ENCODE results near the gene NEDD4. TPM values are rescaled to one million over a fixed set of nuclear protein-coding genes. Genes with fewer than 3 reads are reported as not detected.
A peak's percentile ranks its signal among the peaks of the same experiment; 100 is the strongest.
"Not testable (repeated sequence)": the region's sequence is repeated elsewhere in the genome, so short reads cannot be mapped to it uniquely, and the experiment has no call there.

The NEDD4 gene
- total and polyA plus RNA-seq, 5 donors = 2.6 to 11.6 (median 8.8) TPM

- Histone ChIP-seq H3K27ac (ENCODE audit: low read length) (no peak overlapping the region), H3K27me3 (ENCODE audit: control insufficient read depth, insufficient read depth) (no peaks in the 10 kb centered on the region), H3K4me3 (ENCODE audit: low read length) (no peak overlapping the region), H3K9me3 (ENCODE audit: control insufficient read depth, low read length) (no peaks in the 10 kb centered on the region), H3K4me1 (ENCODE audit: control insufficient read depth, insufficient read depth, low read length) (no peaks in the 10 kb centered on the region)
- ATAC-seq = no peak
- DNase-seq = no peak
- intact Hi-C loops (cut with DNase I) = no loop called here
- WGBS = 91% methylated on average over 6 of the region's 6 CpGs
Measured at GRCh38 chr15:56031836-56032235, 38.4 kb upstream of the NEDD4 start.

GRCh38 chr15:56031402-56031801 lies 38.0 kb upstream of the NEDD4 start:
- Histone ChIP-seq H3K9me3 (ENCODE audit: control insufficient read depth, low read length) (no peaks in the 10 kb centered on the region), H3K27me3 (ENCODE audit: control insufficient read depth, insufficient read depth) (no peaks in the 10 kb centered on the region), H3K4me3 (ENCODE audit: low read length) (no peak overlapping the region), H3K4me1 (ENCODE audit: control insufficient read depth, insufficient read depth, low read length) (no peaks in the 10 kb centered on the region), H3K27ac (ENCODE audit: low read length) (no peak overlapping the region)
- 82% methylated on average over 4 of the region's 4 CpGs for WGBS
- no peak for ATAC-seq
- intact Hi-C loops (cut with DNase I) = no loop called here
- no peak for DNase-seq

- DNase-seq (no peak), ATAC-seq (no peak)
- H3K4me1 ChIP-seq (ENCODE audit: control insufficient read depth, insufficient read depth, low read length) = no peaks in the 10 kb centered on the region
- 81% methylated on average over 2 of the region's 2 CpGs for WGBS
- H3K4me3 ChIP-seq (ENCODE audit: low read length) = no peak overlapping the region
- intact Hi-C loops (cut with DNase I) = no loop called here
- H3K27ac ChIP-seq (ENCODE audit: low read length) = no peak overlapping the region
- no peaks in the 10 kb centered on the region for H3K9me3 ChIP-seq (ENCODE audit: control insufficient read depth, low read length)
- no peaks in the 10 kb centered on the region for H3K27me3 ChIP-seq (ENCODE audit: control insufficient read depth, insufficient read depth)
Measured at GRCh38 chr15:56028430-56028829, 35.0 kb upstream of the NEDD4 start.

GRCh38 chr15:56023160-56023559 lies 29.7 kb upstream of the NEDD4 start:
- H3K4me3 ChIP-seq (ENCODE audit: low read length); H3K4me1 ChIP-seq (ENCODE audit: control insufficient read depth, insufficient read depth, low read length); H3K9me3 ChIP-seq (ENCODE audit: control insufficient read depth, low read length); DNase-seq; H3K27me3 ChIP-seq (ENCODE audit: control insufficient read depth, insufficient read depth); intact Hi-C loops (cut with DNase I); H3K27ac ChIP-seq (ENCODE audit: low read length); ATAC-seq: not testable (repeated sequence)
- 90% methylated on average over 7 of the region's 7 CpGs for WGBS

- Histone ChIP-seq H3K27me3 (ENCODE audit: control insufficient read depth, insufficient read depth) (no peaks in the 10 kb centered on the region), H3K27ac (ENCODE audit: low read length) (no peak overlapping the region), H3K4me1 (ENCODE audit: control insufficient read depth, insufficient read depth, low read length) (no peaks in the 10 kb centered on the region), H3K4me3 (ENCODE audit: low read length) (no peak overlapping the region), H3K9me3 (ENCODE audit: control insufficient read depth, low read length) (no peaks in the 10 kb centered on the region)
- DNase-seq (no peak), ATAC-seq (no peak)
- intact Hi-C loops (cut with DNase I) = no loop called here
- WGBS = 95% methylated on average over 10 of the region's 10 CpGs
Measured at GRCh38 chr15:56019819-56020486, 26.5 kb upstream of the NEDD4 start.

GRCh38 chr15:56019060-56019793 lies 25.8 kb upstream of the NEDD4 start:
- Histone ChIP-seq H3K9me3 (ENCODE audit: control insufficient read depth, low read length) (no peaks in the 10 kb centered on the region), H3K27me3 (ENCODE audit: control insufficient read depth, insufficient read depth) (no peaks in the 10 kb centered on the region), H3K4me1 (ENCODE audit: control insufficient read depth, insufficient read depth, low read length) (no peaks in the 10 kb centered on the region), H3K27ac (ENCODE audit: low read length) (no peak overlapping the region), H3K4me3 (ENCODE audit: low read length) (no peak overlapping the region)
- intact Hi-C loops (cut with DNase I) = no loop called here
- 85% methylated on average over 11 of the region's 11 CpGs for WGBS
- ATAC-seq (no peak), DNase-seq (no peak)

- DNase-seq = no peak
- Histone ChIP-seq H3K27ac (ENCODE audit: low read length) (no peak overlapping the region), H3K4me1 (ENCODE audit: control insufficient read depth, insufficient read depth, low read length) (no peaks in the 10 kb centered on the region), H3K4me3 (ENCODE audit: low read length) (no peak overlapping the region), H3K27me3 (ENCODE audit: control insufficient read depth, insufficient read depth) (no peaks in the 10 kb centered on the region), H3K9me3 (ENCODE audit: control insufficient read depth, low read length) (no peaks in the 10 kb centered on the region)
- ATAC-seq = no peak
- intact Hi-C loops (cut with DNase I) = no loop called here
- 67% methylated on average over 1 of the region's 1 CpG for WGBS
Measured at GRCh38 chr15:56017920-56018319, 24.5 kb upstream of the NEDD4 start.

GRCh38 chr15:56017511-56017910 lies 24.1 kb upstream of the NEDD4 start:
- H3K4me3 ChIP-seq (ENCODE audit: low read length) = no peak overlapping the region
- no peak for ATAC-seq
- H3K4me1 ChIP-seq (ENCODE audit: control insufficient read depth, insufficient read depth, low read length) = no peaks in the 10 kb centered on the region
- H3K27me3 ChIP-seq (ENCODE audit: control insufficient read depth, insufficient read depth) = no peaks in the 10 kb centered on the region
- no peak for DNase-seq
- intact Hi-C loops (cut with DNase I) = no loop called here
- H3K27ac ChIP-seq (ENCODE audit: low read length) = no peak overlapping the region
- 88% methylated on average over 5 of the region's 5 CpGs for WGBS
- H3K9me3 ChIP-seq (ENCODE audit: control insufficient read depth, low read length) = no peaks in the 10 kb centered on the region

GRCh38 chr15:56016281-56016680 lies 22.9 kb upstream of the NEDD4 start:
- H3K27me3 ChIP-seq (ENCODE audit: control insufficient read depth, insufficient read depth) = no peaks in the 10 kb centered on the region
- ATAC-seq = no peak
- no peak overlapping the region for H3K27ac ChIP-seq (ENCODE audit: low read length)
- H3K9me3 ChIP-seq (ENCODE audit: control insufficient read depth, low read length) = no peaks in the 10 kb centered on the region
- intact Hi-C loops (cut with DNase I) = no loop called here
- no peaks in the 10 kb centered on the region for H3K4me1 ChIP-seq (ENCODE audit: control insufficient read depth, insufficient read depth, low read length)
- whole genome bisulfite sequencing = 88% methylated on average over 3 of the region's 3 CpGs
- no peak overlapping the region for H3K4me3 ChIP-seq (ENCODE audit: low read length)
- DNase-seq = no peak

- H3K27me3 ChIP-seq (ENCODE audit: control insufficient read depth, insufficient read depth) = no peaks in the 10 kb centered on the region
- H3K4me1 ChIP-seq (ENCODE audit: control insufficient read depth, insufficient read depth, low read length) = no peaks in the 10 kb centered on the region
- no peak for ATAC-seq
- DNase-seq = no peak
- intact Hi-C loops (cut with DNase I) = no loop called here
- no peaks in the 10 kb centered on the region for H3K9me3 ChIP-seq (ENCODE audit: control insufficient read depth, low read length)
- H3K4me3 ChIP-seq (ENCODE audit: low read length) = no peak overlapping the region
- no peak overlapping the region for H3K27ac ChIP-seq (ENCODE audit: low read length)
- 91% methylated on average over 4 of the region's 4 CpGs for WGBS
Measured at GRCh38 chr15:56014677-56015076, 21.3 kb upstream of the NEDD4 start.

GRCh38 chr15:56007053-56007452 lies 13.6 kb upstream of the NEDD4 start:
- H3K9me3 ChIP-seq (ENCODE audit: control insufficient read depth, low read length); intact Hi-C loops (cut with DNase I); H3K4me1 ChIP-seq (ENCODE audit: control insufficient read depth, insufficient read depth, low read length); H3K4me3 ChIP-seq (ENCODE audit: low read length); H3K27ac ChIP-seq (ENCODE audit: low read length); H3K27me3 ChIP-seq (ENCODE audit: control insufficient read depth, insufficient read depth): not testable (repeated sequence)
- DNase-seq (peak; percentile 15 to 70 (median 58)), ATAC-seq (peak; percentile 29 to 46)
- 68% methylated on average over 40 of the region's 40 CpGs for WGBS
